ENCODE results near the gene RASA2.
"Not testable (repeated sequence)": the region's sequence is repeated elsewhere in the genome, so short reads cannot be mapped to it uniquely, and the experiment has no call there.

Gene RASA2

DNA sequence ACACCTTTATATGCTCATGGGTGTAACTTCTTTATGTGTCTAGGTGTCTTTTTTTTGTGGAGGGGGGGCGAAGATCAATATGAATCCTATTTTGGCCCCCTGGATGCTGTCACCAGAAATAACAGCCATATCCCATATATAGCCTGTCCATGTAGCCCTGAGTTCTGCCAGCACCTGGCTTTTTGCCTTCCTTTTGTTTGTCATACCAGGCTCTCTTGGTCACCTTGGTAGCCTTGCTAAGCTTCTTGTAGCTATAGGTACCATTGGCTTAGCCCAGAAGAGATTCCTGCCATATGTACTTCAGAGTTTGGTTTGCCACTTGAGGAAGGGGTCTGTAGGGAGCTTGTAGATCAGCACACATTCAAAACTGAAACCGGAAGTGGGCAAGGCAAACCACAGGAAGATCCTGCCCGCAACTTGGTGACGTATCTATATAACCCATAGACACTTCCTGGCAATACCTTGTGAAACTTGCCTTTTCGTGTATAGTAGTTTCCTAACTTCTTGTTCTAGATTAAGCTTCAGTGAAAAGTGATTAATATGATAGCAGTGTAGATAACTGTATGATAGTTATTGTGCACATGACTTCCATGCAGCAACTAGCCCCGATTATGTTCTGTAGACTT is 11.9 kb downstream of the RASA2 start:
- no peak for DNase-seq (ENCODE audit: low read depth)

DNA sequence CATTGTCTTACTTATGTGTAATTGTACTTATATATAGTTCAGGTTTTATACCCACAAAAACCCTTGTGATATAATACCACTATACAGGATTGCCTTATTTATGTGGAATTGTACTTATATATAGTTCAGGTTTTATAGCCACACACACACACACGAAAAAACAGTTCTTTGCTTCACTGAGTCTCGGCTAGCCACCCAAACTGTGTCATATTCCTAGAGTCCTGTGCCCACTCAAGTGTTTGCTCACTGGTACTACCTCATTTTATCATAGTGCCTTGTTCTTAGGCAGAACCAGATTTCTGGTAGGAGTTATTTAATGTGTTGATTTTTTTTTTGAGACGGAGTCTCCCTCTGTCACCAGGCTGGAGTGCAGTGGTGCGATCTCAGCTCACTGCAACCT is 12.5 kb downstream of the RASA2 start:
- DNase-seq (ENCODE audit: low read depth), result no peak

DNA sequence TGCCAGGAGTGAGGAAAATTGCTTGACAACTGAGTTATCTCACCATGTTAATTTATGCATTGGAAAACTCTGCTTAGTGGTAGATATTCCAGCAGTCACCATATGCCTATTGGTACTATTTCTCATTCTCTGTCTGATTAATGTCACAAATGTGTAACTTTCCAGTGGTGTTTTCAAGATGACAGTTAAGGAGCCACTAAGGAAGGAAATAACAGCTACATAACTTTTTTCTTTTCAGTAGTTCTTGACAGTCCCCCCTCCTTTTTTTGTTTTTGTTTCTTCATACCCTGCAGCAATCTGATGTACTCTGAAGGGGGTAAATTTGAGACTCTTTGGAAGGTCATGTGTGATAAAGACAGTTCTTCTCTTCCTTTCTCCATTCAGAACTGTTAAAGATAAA is 13.1 kb downstream of the RASA2 start:
- no peak for DNase-seq (ENCODE audit: low read depth)

DNA sequence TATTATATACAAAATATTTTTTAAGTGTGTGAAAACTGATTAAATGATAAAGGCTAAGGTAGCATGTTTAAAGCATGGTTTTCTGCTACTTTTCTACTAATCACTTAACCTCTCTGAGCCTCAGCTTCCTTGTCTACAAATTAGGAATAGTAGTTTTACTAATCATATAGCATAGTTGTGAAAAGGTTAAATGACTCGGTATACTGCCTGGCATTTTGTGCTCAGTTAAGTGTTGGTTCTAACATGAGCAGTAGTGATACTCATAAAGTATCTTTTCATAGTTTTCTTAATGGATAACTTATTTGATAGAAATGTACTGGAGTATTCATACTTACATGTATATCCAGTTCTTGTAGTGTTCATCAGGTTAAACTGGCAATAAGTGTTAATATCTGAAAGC is 13.6 kb downstream of the RASA2 start:
- DNase-seq (ENCODE audit: low read depth), result no peak

DNA sequence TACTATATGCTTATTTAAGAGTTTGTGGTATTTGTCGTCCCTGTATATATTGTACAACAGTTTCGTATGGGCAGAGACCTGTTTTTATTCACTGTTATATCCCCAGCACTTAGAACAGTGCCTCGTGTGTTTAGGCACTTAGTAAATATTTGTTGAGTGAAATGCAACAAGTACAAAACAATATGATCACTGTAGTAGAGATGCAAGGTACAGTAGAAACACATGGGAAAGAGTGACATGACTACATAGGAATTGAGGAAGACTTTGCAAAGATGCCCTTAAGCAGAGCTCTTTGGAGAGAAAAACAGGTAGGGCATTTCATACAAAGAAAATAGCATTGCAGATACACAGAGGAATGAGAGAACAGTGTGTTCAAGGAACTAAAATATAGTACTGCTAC is 18.3 kb downstream of the RASA2 start:
- no peak for DNase-seq (ENCODE audit: low read depth)

DNA sequence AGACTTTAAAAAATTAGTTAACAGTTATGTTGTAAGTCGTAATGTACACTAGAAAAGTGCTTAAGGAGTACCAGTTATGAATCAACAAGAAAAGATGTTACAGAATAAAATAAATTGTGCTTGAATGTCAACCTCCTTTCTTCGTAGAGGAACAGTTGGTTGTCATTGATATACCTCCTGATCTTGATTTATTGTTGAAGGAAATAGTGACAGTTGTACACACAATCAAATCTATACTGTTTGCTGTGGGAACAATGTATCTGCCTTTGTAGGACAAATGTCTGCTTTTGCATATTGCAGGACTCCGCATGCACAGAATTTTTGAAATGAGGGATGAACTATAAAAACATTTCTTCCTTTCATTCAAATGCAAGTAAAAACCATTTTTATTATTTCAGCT is 19.2 kb downstream of the RASA2 start:
- DNase-seq (ENCODE audit: low read depth), result no peak

DNA sequence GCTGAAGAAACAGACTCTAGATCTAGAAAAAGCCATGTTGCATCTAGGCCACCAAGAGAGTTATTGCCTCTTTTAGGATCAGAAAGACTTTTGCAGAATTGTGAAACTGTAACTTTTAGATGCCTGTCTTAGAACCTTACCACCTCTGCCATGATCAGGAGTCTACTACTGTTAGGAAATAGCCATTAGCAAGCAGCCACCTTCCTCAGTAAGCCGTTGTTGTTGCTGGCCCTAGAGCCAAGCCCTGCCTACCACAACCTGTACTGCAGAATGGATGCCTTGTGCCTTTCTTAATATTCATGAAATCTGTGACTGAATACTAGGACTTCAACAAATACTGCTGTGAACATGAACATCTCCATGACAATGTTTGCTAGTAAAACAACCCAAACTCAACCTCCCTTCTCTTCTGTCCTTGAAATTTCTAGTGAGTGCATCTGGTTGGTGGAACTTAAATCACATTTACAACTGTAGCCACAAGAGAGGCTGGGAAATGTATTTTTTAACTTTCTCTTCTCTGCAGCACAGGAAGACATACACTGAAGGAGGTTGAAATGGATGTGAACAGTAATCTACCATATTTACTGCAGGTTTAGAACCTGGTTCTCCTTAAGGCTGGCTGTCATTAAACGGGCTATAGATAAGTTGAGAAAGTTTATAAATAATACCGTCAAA is 20.7 kb downstream of the RASA2 start:
- no peak for DNase-seq (ENCODE audit: low read depth)

DNA sequence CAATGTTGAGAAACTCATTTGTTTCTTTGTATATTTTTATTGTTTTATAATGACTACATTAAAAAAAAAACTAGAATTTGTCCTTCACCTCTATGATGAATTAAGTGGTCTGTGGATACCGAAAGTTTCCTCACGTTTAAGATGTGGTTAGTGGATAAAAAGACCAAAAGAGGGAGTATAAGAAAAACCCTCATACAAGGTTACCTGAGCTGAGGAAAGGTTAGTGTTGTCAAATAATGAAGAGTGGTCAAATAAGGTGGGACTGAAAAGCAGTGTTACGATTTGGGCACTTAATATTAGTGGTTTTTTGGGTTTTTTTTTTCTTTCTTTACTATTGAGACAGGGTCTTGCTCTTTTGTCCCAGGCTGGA is 21.2 kb downstream of the RASA2 start:
- DNase-seq (ENCODE audit: low read depth), result no peak

DNA sequence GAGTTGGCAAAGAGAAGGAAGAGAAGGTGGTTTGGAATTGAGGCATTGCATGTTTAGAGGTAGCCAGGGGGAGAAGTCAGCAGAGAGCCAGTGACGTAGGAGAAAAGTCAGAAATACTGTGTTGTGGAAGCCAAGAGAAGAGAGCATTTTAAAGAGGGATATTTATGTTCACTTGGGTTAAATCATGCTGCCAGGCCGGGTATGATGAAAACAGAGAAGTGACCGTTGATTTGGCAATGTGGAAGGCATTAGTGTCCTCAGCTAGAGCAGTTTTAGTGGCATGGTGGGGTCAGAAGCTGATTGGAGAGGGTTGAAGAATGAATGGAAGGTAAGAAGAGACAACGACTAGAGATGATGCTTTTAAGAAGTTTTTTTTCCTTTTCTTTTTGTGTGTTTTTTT is 24.5 kb downstream of the RASA2 start:
- no peak for DNase-seq (ENCODE audit: low read depth)

DNA sequence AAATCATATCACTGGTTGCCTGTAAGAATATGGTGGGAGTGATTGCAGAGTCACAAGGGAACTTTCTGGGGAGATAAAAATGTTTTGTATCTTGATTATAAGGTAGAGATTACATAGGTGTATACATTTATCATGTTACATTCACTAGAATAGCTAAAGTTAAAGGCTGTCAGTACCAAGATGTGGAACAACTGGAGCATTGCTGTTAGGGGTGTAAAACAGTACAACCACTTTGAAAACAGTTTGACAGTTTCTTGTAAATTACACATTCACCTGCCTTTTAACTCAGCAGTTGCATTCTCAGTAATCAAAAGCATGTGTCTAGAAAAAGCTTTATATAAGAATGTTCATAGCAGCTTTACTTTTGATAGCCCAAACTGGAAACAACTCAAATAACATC is 27.6 kb downstream of the RASA2 start:
- DNase-seq (ENCODE audit: low read depth), result no peak

DNA sequence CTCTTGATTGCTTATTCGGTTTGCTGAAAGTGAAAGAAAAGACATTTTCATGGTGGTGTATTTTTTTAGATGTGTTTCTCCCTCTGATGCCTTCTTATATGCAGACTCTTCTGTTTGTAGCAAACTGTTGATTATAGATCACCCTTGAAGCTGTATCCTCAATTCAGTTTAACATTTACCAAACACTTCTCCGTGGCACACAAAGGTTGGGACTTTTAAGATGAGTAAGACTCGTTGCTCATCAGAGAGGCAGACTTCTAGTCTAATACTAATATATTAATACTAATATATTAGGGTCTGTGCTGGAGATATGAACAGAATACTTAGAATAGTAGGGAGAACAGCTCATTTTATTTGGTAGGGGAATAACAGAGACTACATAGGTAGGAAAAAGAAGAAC is 32.8 kb downstream of the RASA2 start:
- no peak for DNase-seq (ENCODE audit: low read depth)

DNA sequence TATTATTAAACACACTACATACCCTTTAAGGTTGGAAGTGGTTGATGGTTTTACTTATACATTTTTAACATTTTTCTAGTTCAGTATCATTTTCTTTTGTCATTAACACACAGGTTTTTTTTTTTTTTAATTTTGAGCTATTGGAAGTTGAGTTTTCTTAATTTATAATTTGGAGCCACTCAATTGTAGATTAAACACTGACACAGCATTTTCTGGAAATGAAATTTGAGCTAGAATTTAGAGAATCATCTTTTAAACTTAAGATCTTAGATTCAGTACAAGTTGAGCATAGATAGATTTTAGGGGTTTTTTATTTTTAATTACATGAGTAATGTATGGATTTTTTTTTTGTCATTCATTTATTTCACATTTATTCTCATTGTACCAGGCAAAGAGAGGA is 35.0 kb downstream of the RASA2 start:
- DNase-seq (ENCODE audit: low read depth), result no peak

DNA sequence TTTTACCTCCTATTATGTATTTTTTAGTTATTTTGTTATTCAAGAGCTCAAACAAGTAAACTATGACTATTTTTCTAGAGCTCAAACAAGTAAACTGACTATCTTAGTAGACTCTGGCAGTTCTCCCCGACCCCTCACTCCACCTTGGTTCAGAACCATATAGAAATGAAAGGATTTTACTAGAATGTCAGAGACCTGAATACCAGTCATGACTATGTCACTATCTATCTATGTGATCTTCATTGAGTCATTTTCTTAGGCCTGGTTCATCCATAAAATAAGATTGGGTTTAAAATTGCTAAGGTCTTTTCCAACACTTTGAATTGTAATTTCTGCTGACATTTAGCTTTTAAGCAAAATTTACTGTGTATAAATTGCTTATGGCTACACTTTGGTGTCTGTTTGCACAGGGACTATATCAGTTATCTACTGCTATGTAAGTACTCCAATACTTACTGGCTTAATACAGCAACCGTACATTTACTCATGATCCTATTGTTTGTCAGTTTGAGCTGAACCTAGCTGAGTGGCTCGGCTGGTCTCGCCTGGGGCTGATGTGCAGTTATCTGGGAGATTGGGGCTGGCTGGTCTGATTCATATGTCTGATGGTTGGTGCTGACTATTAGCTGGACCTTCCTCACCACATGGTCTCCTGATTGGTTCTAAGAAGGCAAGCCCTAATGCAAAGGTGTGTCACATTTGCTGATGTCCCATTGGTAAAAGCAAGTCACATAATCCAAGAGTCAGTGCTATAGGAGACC is 37.0 kb downstream of the RASA2 start:
- DNase-seq (ENCODE audit: low read depth), result no peak

DNA sequence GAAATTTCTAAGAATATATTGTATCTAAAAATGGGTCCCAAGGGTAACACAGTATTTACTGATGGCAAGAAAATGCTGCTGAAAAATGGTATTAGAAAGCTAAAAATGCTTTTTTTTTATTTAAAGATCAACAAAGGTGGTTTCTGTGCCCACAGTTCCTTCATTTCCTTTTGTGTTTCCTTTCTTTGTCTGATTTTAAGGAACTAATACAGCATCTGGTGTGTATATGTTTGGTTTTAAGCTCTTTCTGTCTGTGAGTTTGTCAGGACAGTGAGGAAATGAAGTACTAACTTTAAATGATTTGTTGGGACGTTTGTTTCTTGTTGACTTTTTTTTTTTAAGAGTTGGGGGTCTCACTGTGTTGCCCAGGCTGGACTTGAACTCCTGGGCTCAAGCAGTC is 38.2 kb downstream of the RASA2 start:
- DNase-seq (ENCODE audit: low read depth), result no peak

DNA sequence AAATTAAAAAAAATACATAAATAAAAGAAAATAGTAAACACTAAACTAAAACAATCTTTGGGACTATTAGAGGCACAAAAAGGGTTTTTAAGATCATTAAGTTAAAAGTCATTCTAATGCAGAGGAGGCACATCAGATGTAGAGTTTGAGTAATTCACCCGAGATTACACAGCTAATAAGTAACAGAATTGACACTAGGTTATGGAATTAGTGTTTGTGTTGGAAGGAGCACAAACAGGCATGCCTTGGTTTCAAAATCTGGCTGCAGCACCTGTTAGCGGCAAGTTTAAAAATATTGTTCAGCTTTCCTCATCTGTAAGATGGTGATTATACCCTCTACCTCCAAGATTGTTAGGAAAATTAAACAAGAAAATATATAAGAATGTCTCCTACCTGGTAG is 39.0 kb downstream of the RASA2 start:
- no peak for DNase-seq (ENCODE audit: low read depth)

DNA sequence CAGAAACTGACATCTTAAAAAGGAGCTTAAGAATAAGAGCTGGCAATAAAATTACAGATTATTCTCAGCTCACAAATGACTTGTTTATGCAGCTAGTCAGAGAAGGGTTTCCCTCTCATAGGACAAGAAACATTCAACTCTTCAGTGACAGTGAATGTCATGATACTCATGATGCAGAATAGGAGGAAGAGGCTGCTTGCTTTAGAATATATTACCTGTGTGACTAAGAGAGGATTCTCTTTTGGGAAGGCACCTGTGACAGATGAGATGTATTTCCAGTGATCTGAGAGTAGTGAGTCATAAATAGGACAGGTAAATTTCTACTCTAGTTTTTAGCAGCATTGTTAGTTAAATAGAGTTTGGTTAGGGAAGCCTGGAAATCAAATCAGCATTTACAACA is 39.9 kb downstream of the RASA2 start:
- no peak for DNase-seq (ENCODE audit: low read depth)

DNA sequence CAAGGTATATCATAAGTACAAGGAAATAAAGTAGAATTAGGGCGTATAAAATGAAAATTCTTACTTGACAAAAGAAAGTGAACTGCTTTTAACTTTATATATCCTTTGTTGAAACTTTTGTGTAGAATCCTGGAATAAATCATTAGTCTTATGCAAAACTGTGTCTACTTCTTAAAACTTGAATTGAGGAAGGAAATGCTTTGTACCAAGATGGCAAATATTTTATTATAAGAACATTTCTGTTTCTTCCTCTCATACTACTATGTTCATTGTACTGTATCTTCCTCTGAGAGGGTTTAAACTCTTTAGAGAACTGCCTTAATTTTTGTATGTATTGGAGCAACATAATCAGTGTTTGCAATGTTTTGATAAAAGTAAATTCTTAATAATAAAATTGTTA is 42.0 kb downstream of the RASA2 start:
- no peak for DNase-seq (ENCODE audit: low read depth)

DNA sequence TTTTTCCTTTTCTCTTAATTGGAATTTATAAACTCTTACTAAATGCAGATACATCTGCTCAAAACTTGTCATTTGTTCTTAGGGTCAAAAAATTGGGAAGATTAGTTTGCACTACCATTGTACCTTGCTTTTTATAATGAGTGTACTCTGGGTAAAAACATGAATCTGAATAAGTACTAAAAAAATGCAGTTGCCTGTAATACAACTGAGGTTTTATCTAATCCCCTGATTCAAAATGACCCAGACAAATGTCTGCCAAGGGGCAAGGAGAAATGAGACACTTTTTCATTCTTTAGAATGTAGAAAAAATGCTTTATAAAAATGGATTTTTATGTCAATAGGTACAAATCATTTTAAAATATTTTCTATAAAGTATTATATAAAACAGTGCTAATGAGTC is 42.4 kb downstream of the RASA2 start:
- no peak for DNase-seq (ENCODE audit: low read depth)

DNA sequence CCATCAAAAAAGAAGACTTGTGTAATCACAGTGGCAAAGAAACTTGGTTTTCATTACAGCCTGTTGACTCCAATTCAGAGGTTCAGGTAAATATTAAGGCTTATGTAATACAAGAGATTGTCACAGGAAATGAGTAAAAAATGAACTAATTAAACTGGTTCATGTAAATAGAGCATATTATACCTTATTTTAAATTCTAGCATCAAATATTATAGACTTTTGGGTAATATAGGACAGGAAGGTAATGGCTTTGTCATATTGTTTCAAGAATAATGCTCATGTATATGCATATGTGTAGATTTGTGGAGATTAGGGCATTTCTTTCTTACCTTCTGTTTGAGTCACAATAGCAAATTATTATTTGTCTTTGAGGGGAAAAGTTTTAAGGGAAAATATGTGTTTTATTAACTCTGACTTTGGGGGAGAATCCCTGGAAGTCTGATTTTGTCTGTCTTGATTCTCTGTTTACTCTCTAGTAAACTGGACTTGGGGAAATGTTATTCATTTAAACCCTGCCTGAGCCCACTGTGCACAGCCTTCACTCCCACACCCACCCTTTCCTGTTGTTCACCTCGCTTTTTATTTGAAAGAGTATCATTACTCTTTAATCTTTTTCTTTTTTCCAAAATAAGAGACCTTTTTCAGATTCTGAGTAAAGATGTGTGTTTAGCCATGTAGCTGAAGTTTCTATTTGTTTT is 43.0 kb downstream of the RASA2 start:
- no peak for DNase-seq (ENCODE audit: low read depth)

DNA sequence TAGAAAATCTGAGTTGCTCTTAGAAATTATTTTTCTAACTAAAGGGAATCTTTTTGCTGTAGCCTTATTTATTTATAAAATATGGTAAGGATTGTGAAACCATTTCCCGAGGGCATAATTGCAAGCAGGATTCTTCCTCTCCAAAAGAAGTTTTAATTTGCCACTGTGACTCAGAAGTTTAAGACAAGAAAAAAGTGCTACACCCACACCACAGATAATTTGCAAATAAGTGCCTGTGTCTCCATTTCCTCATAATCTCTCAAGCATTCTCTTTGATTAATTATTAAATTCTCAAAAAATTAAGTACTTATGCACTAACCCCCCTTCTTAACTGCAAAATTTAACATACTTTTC is 43.6 kb downstream of the RASA2 start:
- DNase-seq (ENCODE audit: low read depth), result peak; percentile 43

DNA sequence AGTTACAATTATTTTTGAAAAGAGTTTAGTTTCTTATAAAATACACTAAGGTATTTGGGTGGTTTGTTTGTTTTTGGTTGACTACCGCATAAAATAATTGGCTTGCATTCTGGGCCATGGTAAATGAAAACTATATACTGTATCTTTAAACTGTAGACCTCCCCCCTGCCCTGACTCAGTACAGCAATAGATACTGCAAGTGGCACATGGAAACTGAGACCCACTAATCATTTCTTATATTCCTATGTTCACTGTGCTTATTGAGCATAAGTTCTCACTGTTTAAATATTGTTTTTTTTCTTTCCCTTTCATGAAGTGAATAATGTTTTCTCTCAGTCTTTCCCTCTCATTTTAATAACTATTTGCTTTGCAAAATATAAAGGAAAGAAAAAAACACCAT is 45.8 kb downstream of the RASA2 start:
- DNase-seq (ENCODE audit: low read depth), result no peak

DNA sequence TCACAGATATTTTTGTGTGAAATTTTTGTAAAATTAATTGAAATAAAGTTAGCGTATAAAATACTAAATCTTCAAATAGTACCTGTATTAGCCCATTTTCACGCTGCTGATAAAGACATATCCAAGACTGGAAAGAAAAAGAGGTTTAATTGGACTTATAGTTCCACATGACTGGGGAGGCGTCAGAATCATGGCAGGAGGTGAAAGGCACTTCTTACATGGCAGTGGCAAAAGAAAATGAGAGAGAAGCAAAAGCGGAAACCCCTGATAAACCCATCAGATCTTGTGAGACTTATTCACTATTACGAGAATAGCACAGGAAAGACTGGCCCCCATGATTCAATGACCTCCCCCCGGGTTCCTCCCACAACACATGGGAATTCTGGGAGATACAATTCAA is 49.2 kb downstream of the RASA2 start:
- not testable (repeated sequence) for DNase-seq (ENCODE audit: low read depth)

DNA sequence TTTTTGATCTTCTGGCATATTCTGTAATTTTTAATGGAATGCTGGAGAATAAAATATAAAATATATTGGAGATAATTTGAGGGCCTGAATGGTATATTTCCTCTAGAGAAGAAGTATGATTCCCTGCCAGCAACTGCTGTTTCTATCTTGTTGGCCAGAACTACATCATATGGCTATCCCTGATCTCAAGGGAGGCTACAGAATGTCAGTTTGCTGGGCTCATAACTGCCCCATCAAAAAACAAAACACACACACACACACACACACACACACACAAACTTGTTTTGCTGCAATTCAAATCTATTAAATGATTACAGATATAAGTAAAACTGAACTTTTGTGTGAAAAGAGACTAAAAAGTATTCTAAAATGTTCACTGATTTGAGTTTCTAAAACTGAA is 51.0 kb downstream of the RASA2 start:
- DNase-seq (ENCODE audit: low read depth), result no peak

Data from HS-5 (cell line).